OCI-LY3 (cell line): Measurements from ENCODE around the gene NOP58.
"Not testable (repeated sequence)": the region's sequence is repeated elsewhere in the genome, so short reads cannot be mapped to it uniquely, and the experiment has no call there.

ENCODE experiments used
- H2AFZ ChIP-seq: fragments of 200-600, 300-600 bp; shearing (Covaris generic); 2 replicates; pipeline ENCODE4 v1.6.0; 2014; ENCODE audit warnings: antibody characterized with exemption, low read depth, low read length
- H3K27ac ChIP-seq: fragments of 200-600, 300-600 bp; sonication (generic); 2 replicates; pipeline ENCODE4 v1.5.1; 2014; ENCODE audit warnings: mild to moderate bottlenecking, low read length, moderate library complexity, mixed read lengths
- H3K27me3 ChIP-seq: fragments of 200-600, 300-600 bp; sonication (generic); 2 replicates; pipeline ENCODE4 v1.6.1; 2014; ENCODE audit warnings: low read depth, low read length, mixed read lengths
- H3K36me3 ChIP-seq: fragments of 200-600, 300-600 bp; sonication (generic); replicated peaks from 2 replicates; pipeline ENCODE3; 2014; ENCODE audit warnings: low read depth, low read length, mixed read lengths
- H3K4me1 ChIP-seq: fragments of 300-600, 200-600 bp; sonication (generic); 2 replicates; pipeline ENCODE4 v1.6.1; 2014; ENCODE audit warnings: low read length, mixed read lengths
- H3K4me2 ChIP-seq: fragments of 200-600, 300-600 bp; sonication (generic); 2 replicates; pipeline ENCODE4 v1.6.1; 2014; ENCODE audit warnings: low read length, mixed read lengths
- H3K4me3 ChIP-seq: fragments of 300-600, 200-600 bp; sonication (generic); 2 replicates; pipeline ENCODE4 v1.5.1; 2014; ENCODE audit warnings: antibody characterized with exemption, mild to moderate bottlenecking, low read length, moderate library complexity
- H3K79me2 ChIP-seq: fragments of 300-600, 200-600 bp; shearing (Covaris generic); 2 replicates; pipeline ENCODE4 v1.6.1; 2014; ENCODE audit warnings: mild to moderate bottlenecking, low read length, mixed read lengths
- H3K9ac ChIP-seq: fragments of 300-600, 200-600 bp; shearing (Covaris generic); 2 replicates; pipeline ENCODE4 v1.6.0; 2014; ENCODE audit warnings: mild to moderate bottlenecking, low read length, moderate library complexity
- H3K9me3 ChIP-seq: fragments of 200-600, 300-600 bp; shearing (Covaris generic); 2 replicates; pipeline ENCODE4 v1.6.1; 2014; ENCODE audit warnings: low read length, mixed read lengths; ENCODE audit not compliant: insufficient read depth
- H4K20me1 ChIP-seq: fragments of 200-600, 300-600 bp; sonication (generic); 2 replicates; pipeline ENCODE4 v1.6.1; 2016; ENCODE audit warnings: low read length, mixed read lengths; ENCODE audit not compliant: insufficient read depth
- CTCF ChIP-seq: fragments of 200-600, 300-600 bp; sonication (generic); IDR thresholded peaks from 2 replicates; pipeline ENCODE4 v1.5.1; 2014; ENCODE audit warnings: antibody characterized with exemption, low read length, low read depth
- EZH2phosphoT487 ChIP-seq: fragments of 200-600 bp; shearing (Covaris generic); IDR thresholded peaks from 2 replicates; pipeline ENCODE4 v1.6.1; 2018; ENCODE audit warnings: antibody characterized with exemption, mixed run types, low read depth

Gene NOP58

GRCh38 chr2:202311823-202312388 is 46.3 kb downstream of the NOP58 start:
- Histone ChIP-seq H2AFZ (no peak overlapping the region), H3K9ac (no peak overlapping the region), H3K79me2 (peaks cover 4% of the 10 kb centered on the region; the same call in 1 of the 2 replicates), H4K20me1 (no peaks in the 10 kb centered on the region), H3K27me3 (no peaks in the 10 kb centered on the region), H3K4me1 (no peaks in the 10 kb centered on the region), H3K4me2 (no peak overlapping the region), H3K27ac (no peak overlapping the region), H3K36me3 (peaks cover 35% of the 10 kb centered on the region), H3K4me3 (no peak overlapping the region), H3K9me3 (no peaks in the 10 kb centered on the region)
- TF ChIP-seq EZH2phosphoT487 (no peak), CTCF (no peak)

GRCh38 chr2:202314116-202314515 is 48.6 kb downstream of the NOP58 start:
- H3K4me1 ChIP-seq: no peaks in the 10 kb centered on the region
- H3K36me3 ChIP-seq: peaks cover 28% of the 10 kb centered on the region
- no peak overlapping the region for H2AFZ ChIP-seq
- no peak overlapping the region for H3K4me3 ChIP-seq
- H4K20me1 ChIP-seq: no peaks in the 10 kb centered on the region
- no peak overlapping the region for H3K4me2 ChIP-seq
- H3K9me3 ChIP-seq: no peaks in the 10 kb centered on the region
- no peaks in the 10 kb centered on the region for H3K27me3 ChIP-seq
- no peak overlapping the region for H3K27ac ChIP-seq
- no peak for TF ChIP-seq CTCF
- TF ChIP-seq EZH2phosphoT487: no peak
- no peak overlapping the region for H3K9ac ChIP-seq
- H3K79me2 ChIP-seq: no peaks in the 10 kb centered on the region

- Histone ChIP-seq H3K9ac (no peak overlapping the region), H3K4me3 (no peak overlapping the region), H4K20me1 (no peaks in the 10 kb centered on the region), H3K4me1 (no peaks in the 10 kb centered on the region), H3K27me3 (no peaks in the 10 kb centered on the region), H3K27ac (no peak overlapping the region), H2AFZ (no peak overlapping the region), H3K36me3 (peaks cover 18% of the 10 kb centered on the region), H3K79me2 (no peaks in the 10 kb centered on the region), H3K4me2 (no peak overlapping the region), H3K9me3 (no peaks in the 10 kb centered on the region)
- TF ChIP-seq CTCF: no peak
- no peak for TF ChIP-seq EZH2phosphoT487
These were observed 51.7 kb downstream of the NOP58 start for GRCh38 chr2:202317080-202317857.

- H3K9ac ChIP-seq, H4K20me1 ChIP-seq, H3K4me2 ChIP-seq, H3K27ac ChIP-seq, H3K27me3 ChIP-seq, H3K9me3 ChIP-seq, H3K79me2 ChIP-seq, H3K4me1 ChIP-seq, H3K4me3 ChIP-seq, H2AFZ ChIP-seq: not testable (repeated sequence)
- peaks cover 15% of the 10 kb centered on the region for H3K36me3 ChIP-seq
These were observed 54.8 kb downstream of the NOP58 start for GRCh38 chr2:202320362-202320761.
